ENCODE results near the gene TWF1.

Gene TWF1

DNA sequence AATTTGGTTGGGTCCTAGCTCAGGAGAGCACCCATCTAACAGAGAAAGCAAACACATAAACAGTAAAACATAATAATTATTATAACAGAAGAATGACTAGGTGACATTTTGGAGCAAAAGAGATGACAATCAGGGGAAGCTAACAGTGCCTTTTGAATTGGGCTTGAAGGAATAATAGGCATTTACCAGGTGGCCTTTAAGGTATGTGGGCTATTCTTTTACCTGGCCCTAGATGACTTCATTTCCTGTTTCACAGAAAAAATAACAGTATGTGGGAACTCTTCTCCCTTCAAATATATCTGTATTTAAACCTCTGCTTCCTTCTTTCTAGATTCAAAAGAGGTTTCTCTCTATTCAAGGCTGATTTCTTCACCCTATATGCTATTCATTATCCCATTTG lies 43.5 kb downstream of the TWF1 start:
- Histone ChIP-seq H3K27ac (replicated peaks) (no peak overlapping the region), H3K4me3 (replicated peaks; ENCODE audit: insufficient read depth, low read length) (no peak overlapping the region), H3K27me3 (ENCODE audit: insufficient read depth, poor library complexity, severe bottlenecking) (no peaks in the 10 kb centered on the region)
- TF ChIP-seq, protein P1, sequence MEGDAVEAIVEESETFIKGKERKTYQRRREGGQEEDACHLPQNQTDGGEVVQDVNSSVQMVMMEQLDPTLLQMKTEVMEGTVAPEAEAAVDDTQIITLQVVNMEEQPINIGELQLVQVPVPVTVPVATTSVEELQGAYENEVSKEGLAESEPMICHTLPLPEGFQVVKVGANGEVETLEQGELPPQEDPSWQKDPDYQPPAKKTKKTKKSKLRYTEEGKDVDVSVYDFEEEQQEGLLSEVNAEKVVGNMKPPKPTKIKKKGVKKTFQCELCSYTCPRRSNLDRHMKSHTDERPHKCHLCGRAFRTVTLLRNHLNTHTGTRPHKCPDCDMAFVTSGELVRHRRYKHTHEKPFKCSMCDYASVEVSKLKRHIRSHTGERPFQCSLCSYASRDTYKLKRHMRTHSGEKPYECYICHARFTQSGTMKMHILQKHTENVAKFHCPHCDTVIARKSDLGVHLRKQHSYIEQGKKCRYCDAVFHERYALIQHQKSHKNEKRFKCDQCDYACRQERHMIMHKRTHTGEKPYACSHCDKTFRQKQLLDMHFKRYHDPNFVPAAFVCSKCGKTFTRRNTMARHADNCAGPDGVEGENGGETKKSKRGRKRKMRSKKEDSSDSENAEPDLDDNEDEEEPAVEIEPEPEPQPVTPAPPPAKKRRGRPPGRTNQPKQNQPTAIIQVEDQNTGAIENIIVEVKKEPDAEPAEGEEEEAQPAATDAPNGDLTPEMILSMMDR (IDR thresholded peaks at IDR 0.05; ENCODE audit: insufficient read depth, low read length): no peak
- TF ChIP-seq, protein P2, sequence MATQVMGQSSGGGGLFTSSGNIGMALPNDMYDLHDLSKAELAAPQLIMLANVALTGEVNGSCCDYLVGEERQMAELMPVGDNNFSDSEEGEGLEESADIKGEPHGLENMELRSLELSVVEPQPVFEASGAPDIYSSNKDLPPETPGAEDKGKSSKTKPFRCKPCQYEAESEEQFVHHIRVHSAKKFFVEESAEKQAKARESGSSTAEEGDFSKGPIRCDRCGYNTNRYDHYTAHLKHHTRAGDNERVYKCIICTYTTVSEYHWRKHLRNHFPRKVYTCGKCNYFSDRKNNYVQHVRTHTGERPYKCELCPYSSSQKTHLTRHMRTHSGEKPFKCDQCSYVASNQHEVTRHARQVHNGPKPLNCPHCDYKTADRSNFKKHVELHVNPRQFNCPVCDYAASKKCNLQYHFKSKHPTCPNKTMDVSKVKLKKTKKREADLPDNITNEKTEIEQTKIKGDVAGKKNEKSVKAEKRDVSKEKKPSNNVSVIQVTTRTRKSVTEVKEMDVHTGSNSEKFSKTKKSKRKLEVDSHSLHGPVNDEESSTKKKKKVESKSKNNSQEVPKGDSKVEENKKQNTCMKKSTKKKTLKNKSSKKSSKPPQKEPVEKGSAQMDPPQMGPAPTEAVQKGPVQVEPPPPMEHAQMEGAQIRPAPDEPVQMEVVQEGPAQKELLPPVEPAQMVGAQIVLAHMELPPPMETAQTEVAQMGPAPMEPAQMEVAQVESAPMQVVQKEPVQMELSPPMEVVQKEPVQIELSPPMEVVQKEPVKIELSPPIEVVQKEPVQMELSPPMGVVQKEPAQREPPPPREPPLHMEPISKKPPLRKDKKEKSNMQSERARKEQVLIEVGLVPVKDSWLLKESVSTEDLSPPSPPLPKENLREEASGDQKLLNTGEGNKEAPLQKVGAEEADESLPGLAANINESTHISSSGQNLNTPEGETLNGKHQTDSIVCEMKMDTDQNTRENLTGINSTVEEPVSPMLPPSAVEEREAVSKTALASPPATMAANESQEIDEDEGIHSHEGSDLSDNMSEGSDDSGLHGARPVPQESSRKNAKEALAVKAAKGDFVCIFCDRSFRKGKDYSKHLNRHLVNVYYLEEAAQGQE (IDR thresholded peaks at IDR 0.05; ENCODE audit: insufficient replicate concordance, low read depth): no peak
- no peak for TF ChIP-seq GABPA (IDR thresholded peaks at IDR 0.05; ENCODE audit: low read depth)
- DNase-seq (ENCODE audit: low read depth in 1 of 2, low spot score in 1 of 2): no peak

DNA sequence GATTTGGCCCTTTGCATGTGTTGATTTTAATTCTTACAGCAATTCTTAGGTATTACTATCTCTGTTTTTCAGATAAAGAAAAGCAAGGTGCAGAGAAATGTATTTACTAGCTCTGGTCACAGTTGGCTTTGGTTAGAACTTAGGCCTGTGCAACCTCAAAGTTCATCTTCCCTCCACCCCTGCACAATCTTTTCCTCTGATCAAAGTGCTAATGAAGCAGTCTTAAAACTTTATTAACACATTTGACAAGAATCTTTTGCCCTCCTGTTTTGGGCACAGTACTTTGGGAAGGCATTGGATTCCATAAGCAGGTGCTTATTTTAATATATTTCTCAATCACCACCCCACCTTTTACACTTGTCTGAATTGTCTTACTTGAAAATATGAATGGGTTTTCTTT lies 44.6 kb downstream of the TWF1 start:
- Histone ChIP-seq H3K4me3 (replicated peaks; ENCODE audit: insufficient read depth, low read length) (no peak overlapping the region), H3K27ac (replicated peaks) (no peak overlapping the region), H3K27me3 (ENCODE audit: insufficient read depth, poor library complexity, severe bottlenecking) (no peaks in the 10 kb centered on the region)
- DNase-seq (ENCODE audit: low read depth in 1 of 2, low spot score in 1 of 2): no peak
- no peak for TF ChIP-seq GABPA (IDR thresholded peaks at IDR 0.05; ENCODE audit: low read depth)
- TF ChIP-seq POLR2AphosphoS5 (IDR thresholded peaks at IDR 0.05; ENCODE audit: low read depth): no peak
- TF ChIP-seq SPI1 (IDR thresholded peaks at IDR 0.05; ENCODE audit: borderline replicate concordance, low read depth): no peak
- TF ChIP-seq, protein P1 (IDR thresholded peaks at IDR 0.05; ENCODE audit: insufficient read depth, low read length): no peak
- TF ChIP-seq, protein P2 (IDR thresholded peaks at IDR 0.05; ENCODE audit: insufficient replicate concordance, low read depth): no peak

DNA sequence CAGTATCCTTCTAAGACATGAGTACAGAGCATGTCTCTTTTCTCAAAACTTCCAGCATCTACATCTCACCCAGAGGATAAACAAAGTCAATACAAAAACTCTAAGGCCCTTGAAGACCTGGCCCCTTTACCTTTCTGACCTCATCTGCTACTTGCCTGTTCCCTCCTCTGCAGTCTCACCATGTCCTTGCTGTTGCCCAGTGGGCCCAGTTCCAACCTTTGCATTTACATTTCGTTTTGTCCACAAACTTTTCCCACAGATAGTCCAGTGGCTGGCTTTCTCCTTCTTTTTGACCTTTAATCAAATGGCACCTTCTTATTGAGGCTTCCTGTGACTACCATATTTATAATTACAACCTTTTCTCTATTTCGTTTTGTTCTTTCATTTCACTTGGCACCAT lies 45.7 kb downstream of the TWF1 start:
- H3K4me3 ChIP-seq (replicated peaks; ENCODE audit: insufficient read depth, low read length): peak overlapping the region; percentile 77
- DNase-seq (ENCODE audit: low read depth in 1 of 2, low spot score in 1 of 2): no peak
- no peak overlapping the region for H3K27ac ChIP-seq (replicated peaks)
- no peaks in the 10 kb centered on the region for H3K27me3 ChIP-seq (ENCODE audit: insufficient read depth, poor library complexity, severe bottlenecking)
- TF ChIP-seq SPI1 (IDR thresholded peaks at IDR 0.05; ENCODE audit: borderline replicate concordance, low read depth): no peak
- TF ChIP-seq, protein P2 (IDR thresholded peaks at IDR 0.05; ENCODE audit: insufficient replicate concordance, low read depth): no peak
- no peak for TF ChIP-seq GABPA (IDR thresholded peaks at IDR 0.05; ENCODE audit: low read depth)
- TF ChIP-seq, protein P1 (IDR thresholded peaks at IDR 0.05; ENCODE audit: insufficient read depth, low read length): no peak
- TF ChIP-seq POLR2AphosphoS5 (IDR thresholded peaks at IDR 0.05; ENCODE audit: low read depth): no peak

Measured in HL-60 (cell line).